Hepatocyte (in vitro differentiated cells): ENCODE data around the gene ABL1. TPM values are rescaled to one million over a fixed set of nuclear protein-coding genes. Genes with fewer than 3 reads are reported as not detected.

Experiments used
- DNase-seq: peaks from one replicate; pipeline ENCODE4 v3.0.0-alpha.2; 2016; ENCODE audit warnings: low spot score
- H2AFZ ChIP-seq: fragments of 200-600 bp; sonication (generic); 2 replicates; pipeline ENCODE4 v1.6.0; 2016; ENCODE audit warnings: antibody characterized with exemption, mild to moderate bottlenecking
- H3K27ac ChIP-seq: fragments of 200-600 bp; sonication (generic); 2 replicates; pipeline ENCODE4 v1.5.1; 2016; ENCODE audit warnings: mild to moderate bottlenecking
- H3K27me3 ChIP-seq: fragments of 200-600 bp; sonication (generic); 2 replicates; pipeline ENCODE4 v1.6.1; 2016
- H3K36me3 ChIP-seq: fragments of 200-600 bp; sonication (generic); replicated peaks from 2 replicates; pipeline ENCODE4 v1.5.1; 2016; ENCODE audit warnings: low read depth; ENCODE audit not compliant: insufficient read depth
- H3K4me1 ChIP-seq: fragments of 200-600 bp; sonication (generic); 2 replicates; pipeline ENCODE4 v1.5.1; 2016; ENCODE audit warnings: mild to moderate bottlenecking, moderate library complexity; ENCODE audit not compliant: insufficient read depth
- H3K4me2 ChIP-seq: fragments of 200-600 bp; sonication (generic); 2 replicates; pipeline ENCODE4 v1.6.0; 2016
- H3K4me3 ChIP-seq: fragments of 200-600 bp; sonication (generic); 2 replicates; pipeline ENCODE4 v1.5.1; 2016; ENCODE audit warnings: mild to moderate bottlenecking
- H3K79me2 ChIP-seq: fragments of 200-600 bp; sonication (generic); 2 replicates; pipeline ENCODE4 v1.6.0; 2017; ENCODE audit warnings: mild to moderate bottlenecking
- H3K9me2 ChIP-seq: fragments of 200-600 bp; sonication (generic); replicated peaks from 2 replicates; pipeline ENCODE4 v1.6.0; 2017; ENCODE audit warnings: mild to moderate bottlenecking; ENCODE audit not compliant: insufficient read depth
- H3K9me3 ChIP-seq: fragments of 200-600 bp; sonication (generic); 2 replicates; pipeline ENCODE4 v1.5.1; 2016; ENCODE audit warnings: low read depth, mild to moderate bottlenecking
- H4K20me1 ChIP-seq: fragments of 200-600 bp; sonication (generic); 2 replicates; pipeline ENCODE4 v1.6.0; 2016; ENCODE audit warnings: mild to moderate bottlenecking; ENCODE audit not compliant: insufficient read depth, poor library complexity, severe bottlenecking
- EZH2 ChIP-seq: fragments of 200-600 bp; sonication (generic); IDR thresholded peaks from 2 replicates; pipeline ENCODE4 v1.6.1; 2016; ENCODE audit warnings: antibody characterized with exemption, mild to moderate bottlenecking, borderline replicate concordance
- EZH2phosphoT487 ChIP-seq: fragments of 200-600 bp; sonication (generic); IDR thresholded peaks from one replicate; pipeline ENCODE4 v1.6.1; 2018; ENCODE audit warnings: antibody characterized with exemption, mild to moderate bottlenecking, low read depth, moderate library complexity; ENCODE audit not compliant: unreplicated experiment, severe bottlenecking
- whole genome bisulfite sequencing: methylation state at CpG from one replicate; pipeline ENCODE4 v1.1.6; 2016; ENCODE audit warnings: low lambda C conversion rate; ENCODE audit errors: missing lambda C conversion rate; 5-methylcytosine and 5-hydroxymethylcytosine counted together
- polyA plus RNA-seq: library from polyadenylated mRNA; unstranded; fragments of >200 nt; fragmentation: Nextera tagmentation; extraction: Ambion mirVana; gene quantifications from 2 replicates; pipeline ENCODE4 v1.2.1, GENCODE V29; 2016
- total RNA-seq: library from RNA; depleted of rRNA; stranded (reverse); fragments of >200 nt; gene quantifications from 2 replicates; pipeline ENCODE4 v1.2.3, GENCODE V29; 2014
- TF ChIP-seq, protein P1 (sequence below): fragments of 200-600 bp; sonication (generic); IDR thresholded peaks from 2 replicates; pipeline ENCODE4 v1.5.1; 2016; ENCODE audit warnings: antibody characterized with exemption, mild to moderate bottlenecking; ENCODE audit not compliant: poor library complexity

The ABL1 gene
- total and polyA plus RNA-seq, 2 experiments from 2014 or later: 43.2 to 46.6 TPM

DNA sequence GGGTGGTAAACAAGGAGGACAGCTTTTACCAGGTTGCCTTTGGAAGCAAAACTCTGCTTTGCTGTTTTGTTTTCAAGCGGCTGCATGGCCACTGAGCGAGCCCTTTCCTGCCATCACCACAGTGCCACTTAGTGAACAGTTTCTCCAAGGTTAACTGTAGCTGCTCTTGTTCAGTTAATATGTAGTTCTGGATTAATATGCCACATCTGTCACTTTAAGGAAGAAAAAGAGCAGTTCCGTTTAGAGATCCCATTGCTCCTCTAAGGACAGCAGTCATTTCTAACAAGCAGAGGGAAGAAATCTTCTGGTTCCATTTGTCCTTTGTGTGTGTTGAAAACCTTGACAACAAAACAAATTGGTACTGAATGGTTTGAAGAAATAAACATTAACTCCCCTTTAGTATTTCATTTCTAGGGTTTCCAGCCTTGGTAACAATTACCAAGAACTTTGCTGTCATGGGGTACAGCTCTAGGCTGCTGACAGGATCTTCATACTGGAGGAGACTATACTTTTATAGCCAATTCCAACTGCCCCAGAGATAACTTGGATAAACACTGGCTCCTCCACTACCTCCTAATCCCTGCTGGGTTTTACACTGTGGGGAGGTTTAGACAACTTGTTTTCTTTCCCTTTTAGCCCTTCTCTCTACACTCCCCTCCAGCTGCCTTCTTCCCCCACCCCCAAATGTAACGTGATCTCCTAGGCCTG is 10.3 kb upstream of the ABL1 start:
- no peak overlapping the region for H3K4me3 ChIP-seq
- peak; percentile 75 for DNase-seq
- H3K9me2 ChIP-seq: no peaks in the 10 kb centered on the region
- H3K4me2 ChIP-seq: peak overlapping the region; percentile 62
- no peak overlapping the region for H2AFZ ChIP-seq
- TF ChIP-seq EZH2 (no peak), EZH2phosphoT487 (no peak)
- TF ChIP-seq, protein P1, sequence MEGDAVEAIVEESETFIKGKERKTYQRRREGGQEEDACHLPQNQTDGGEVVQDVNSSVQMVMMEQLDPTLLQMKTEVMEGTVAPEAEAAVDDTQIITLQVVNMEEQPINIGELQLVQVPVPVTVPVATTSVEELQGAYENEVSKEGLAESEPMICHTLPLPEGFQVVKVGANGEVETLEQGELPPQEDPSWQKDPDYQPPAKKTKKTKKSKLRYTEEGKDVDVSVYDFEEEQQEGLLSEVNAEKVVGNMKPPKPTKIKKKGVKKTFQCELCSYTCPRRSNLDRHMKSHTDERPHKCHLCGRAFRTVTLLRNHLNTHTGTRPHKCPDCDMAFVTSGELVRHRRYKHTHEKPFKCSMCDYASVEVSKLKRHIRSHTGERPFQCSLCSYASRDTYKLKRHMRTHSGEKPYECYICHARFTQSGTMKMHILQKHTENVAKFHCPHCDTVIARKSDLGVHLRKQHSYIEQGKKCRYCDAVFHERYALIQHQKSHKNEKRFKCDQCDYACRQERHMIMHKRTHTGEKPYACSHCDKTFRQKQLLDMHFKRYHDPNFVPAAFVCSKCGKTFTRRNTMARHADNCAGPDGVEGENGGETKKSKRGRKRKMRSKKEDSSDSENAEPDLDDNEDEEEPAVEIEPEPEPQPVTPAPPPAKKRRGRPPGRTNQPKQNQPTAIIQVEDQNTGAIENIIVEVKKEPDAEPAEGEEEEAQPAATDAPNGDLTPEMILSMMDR: no peak
- H4K20me1 ChIP-seq: no peaks in the 10 kb centered on the region
- WGBS: 19% methylated on average over 4 of the region's 4 CpGs
- no peaks in the 10 kb centered on the region for H3K36me3 ChIP-seq
- peak overlapping the region; percentile 87 for H3K27ac ChIP-seq
- H3K9me3 ChIP-seq: no peaks in the 10 kb centered on the region
- no peaks in the 10 kb centered on the region for H3K27me3 ChIP-seq
- peaks cover 33% of the 10 kb centered on the region for H3K4me1 ChIP-seq
- peaks cover 77% of the 10 kb centered on the region for H3K79me2 ChIP-seq

DNA sequence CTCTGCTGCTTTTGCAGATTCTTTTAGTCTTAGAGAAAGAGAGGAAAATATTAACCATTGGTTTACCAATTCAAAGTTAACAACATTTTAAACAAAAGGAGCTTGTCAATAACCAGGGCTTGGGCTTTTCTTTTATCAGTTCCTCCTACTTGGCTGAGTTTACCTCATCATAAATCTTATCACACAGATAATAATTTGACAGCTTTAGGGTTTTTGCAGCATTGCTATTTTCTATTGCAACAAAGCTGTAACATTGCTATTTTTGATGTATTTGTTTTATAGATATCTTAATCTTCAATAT is 9.8 kb upstream of the ABL1 start:
- peak overlapping the region; percentile 87 for H3K27ac ChIP-seq
- H3K79me2 ChIP-seq: peaks cover 72% of the 10 kb centered on the region
- TF ChIP-seq EZH2phosphoT487: no peak
- no peak for TF ChIP-seq EZH2
- TF ChIP-seq, protein P1: no peak

DNA sequence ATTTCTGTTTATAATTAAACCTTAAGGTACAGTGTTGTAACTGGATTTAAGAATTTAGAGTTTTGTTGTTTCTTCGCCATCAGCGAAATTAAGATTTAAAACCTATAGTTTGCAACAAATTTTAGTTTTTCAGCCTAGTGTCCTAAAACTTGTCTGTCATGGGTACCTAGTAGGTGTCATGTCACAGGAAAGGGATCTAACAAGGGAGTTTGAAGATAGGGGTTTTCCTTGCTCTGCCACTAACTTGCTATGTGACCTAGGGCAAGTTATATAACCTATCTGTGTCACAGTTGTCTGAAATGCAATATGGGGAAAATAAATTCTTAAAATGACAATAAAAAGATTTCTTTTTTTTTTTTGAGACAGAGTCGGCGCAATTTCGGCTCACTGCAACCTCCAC is 9.2 kb upstream of the ABL1 start:
- peaks cover 72% of the 10 kb centered on the region for H3K79me2 ChIP-seq
- H2AFZ ChIP-seq: no peak overlapping the region
- no peaks in the 10 kb centered on the region for H3K36me3 ChIP-seq
- H3K4me3 ChIP-seq: no peak overlapping the region
- H3K4me2 ChIP-seq: peak overlapping the region; percentile 62
- DNase-seq: no peak
- no peaks in the 10 kb centered on the region for H3K9me3 ChIP-seq
- no peaks in the 10 kb centered on the region for H3K9me2 ChIP-seq
- H3K27me3 ChIP-seq: no peaks in the 10 kb centered on the region
- 91% methylated on average over 5 of the region's 5 CpGs for WGBS
- H4K20me1 ChIP-seq: no peaks in the 10 kb centered on the region
- TF ChIP-seq EZH2 (no peak), EZH2phosphoT487 (no peak)
- TF ChIP-seq, protein P1: no peak
- peaks cover 33% of the 10 kb centered on the region for H3K4me1 ChIP-seq
- H3K27ac ChIP-seq: peak overlapping the region; percentile 87

More for the DNA sequence above, 9.8 kb upstream of the ABL1 start:
- no peaks in the 10 kb centered on the region for H3K9me3 ChIP-seq
- H3K36me3 ChIP-seq: no peaks in the 10 kb centered on the region
- no peaks in the 10 kb centered on the region for H3K9me2 ChIP-seq
- H3K4me2 ChIP-seq: peak overlapping the region; percentile 62
- H4K20me1 ChIP-seq: no peaks in the 10 kb centered on the region
- DNase-seq: no peak
- no peak overlapping the region for H2AFZ ChIP-seq
- H3K27me3 ChIP-seq: no peaks in the 10 kb centered on the region
- peaks cover 33% of the 10 kb centered on the region for H3K4me1 ChIP-seq
- no peak overlapping the region for H3K4me3 ChIP-seq

DNA sequence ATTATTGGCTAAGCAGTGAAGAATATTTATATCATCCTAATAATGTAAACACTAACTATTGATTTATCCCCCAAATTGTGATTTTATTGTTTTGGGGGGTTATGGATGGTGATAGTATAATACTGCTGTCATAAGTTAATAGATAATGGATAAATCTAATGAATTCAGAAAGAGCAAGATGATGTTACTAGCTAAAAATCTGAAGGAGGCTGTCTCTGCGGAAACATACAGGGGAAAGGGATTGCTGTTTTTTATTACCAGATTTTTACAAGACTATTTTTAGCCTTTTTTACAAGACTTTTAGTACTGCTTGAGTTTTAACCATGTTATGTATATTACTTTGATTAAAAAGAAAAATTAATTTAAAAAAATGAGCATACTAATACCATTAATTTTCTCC is 5.3 kb upstream of the ABL1 start:
- Histone ChIP-seq H3K27me3 (no peaks in the 10 kb centered on the region), H3K9me2 (no peaks in the 10 kb centered on the region), H3K79me2 (peaks cover 78% of the 10 kb centered on the region), H3K9me3 (no peaks in the 10 kb centered on the region), H3K4me2 (no peak overlapping the region), H3K4me3 (no peak overlapping the region), H4K20me1 (no peaks in the 10 kb centered on the region), H3K36me3 (no peaks in the 10 kb centered on the region), H3K4me1 (peaks cover 22% of the 10 kb centered on the region), H2AFZ (no peak overlapping the region), H3K27ac (no peak overlapping the region)
- no peak for DNase-seq
- TF ChIP-seq EZH2 (no peak), EZH2phosphoT487 (no peak)
- TF ChIP-seq, protein P1: no peak
- 58% methylated on average over 1 of the region's 1 CpG for WGBS
